ENCODE measurements around the gene NEURL1.
"Not testable (repeated sequence)": the region's sequence is repeated elsewhere in the genome, so short reads cannot be mapped to it uniquely, and the experiment has no call there.

Gene NEURL1

GRCh38 chr10:103519798-103520197 lies 26.3 kb downstream of the NEURL1 start:
- TF ChIP-seq CTCF (conservative IDR thresholded peaks at IDR 0.05; ENCODE audit: low read depth, low read length): no peak
- no peak overlapping the region for H3K4me3 ChIP-seq (ENCODE audit: low read depth, low read length)
- DNase-seq (ENCODE audit: low read depth): no peak

- not testable (repeated sequence) for H3K4me3 ChIP-seq (ENCODE audit: low read depth, low read length); DNase-seq (ENCODE audit: low read depth)
Observed at GRCh38 chr10:103522006-103522405, 28.5 kb downstream of the NEURL1 start.

- DNase-seq (ENCODE audit: low read depth): no peak
- no peak overlapping the region for H3K4me3 ChIP-seq (ENCODE audit: low read depth, low read length)
- TF ChIP-seq CTCF (conservative IDR thresholded peaks at IDR 0.05; ENCODE audit: low read depth, low read length): no peak
Observed at GRCh38 chr10:103523683-103524082, 30.2 kb downstream of the NEURL1 start.

GRCh38 chr10:103525901-103526300 lies 32.4 kb downstream of the NEURL1 start:
- TF ChIP-seq CTCF (conservative IDR thresholded peaks at IDR 0.05; ENCODE audit: low read depth, low read length): no peak
- H3K4me3 ChIP-seq (ENCODE audit: low read depth, low read length): no peak overlapping the region
- DNase-seq (ENCODE audit: low read depth): no peak

- not testable (repeated sequence) for H3K4me3 ChIP-seq (ENCODE audit: low read depth, low read length)
- DNase-seq (ENCODE audit: low read depth): peak; percentile 47
Observed at GRCh38 chr10:103527476-103527875, 34.0 kb downstream of the NEURL1 start.

- no peak for TF ChIP-seq CTCF (conservative IDR thresholded peaks at IDR 0.05; ENCODE audit: low read depth, low read length)
- no peak overlapping the region for H3K4me3 ChIP-seq (ENCODE audit: low read depth, low read length)
- no peak for DNase-seq (ENCODE audit: low read depth)
Observed at GRCh38 chr10:103528549-103528948, 35.0 kb downstream of the NEURL1 start.

GRCh38 chr10:103529539-103529938 lies 36.0 kb downstream of the NEURL1 start:
- H3K4me3 ChIP-seq (ENCODE audit: low read depth, low read length): no peak overlapping the region
- TF ChIP-seq CTCF (conservative IDR thresholded peaks at IDR 0.05; ENCODE audit: low read depth, low read length): no peak
- DNase-seq (ENCODE audit: low read depth): no peak

- DNase-seq (ENCODE audit: low read depth): no peak
- no peak overlapping the region for H3K4me3 ChIP-seq (ENCODE audit: low read depth, low read length)
- TF ChIP-seq CTCF (conservative IDR thresholded peaks at IDR 0.05; ENCODE audit: low read depth, low read length): no peak
Observed at GRCh38 chr10:103533827-103534226, 40.3 kb downstream of the NEURL1 start.
